GM13977 (cell line): Measurements from ENCODE around the gene TMEM132A.

Experiments used
- DNase-seq: peaks from one replicate; pipeline ENCODE4 v3.0.0; 2012; ENCODE audit warnings: low spot score
- CTCF ChIP-seq: IDR thresholded peaks from 2 replicates; pipeline ENCODE4 v1.5.1; 2012; ENCODE audit warnings: mild to moderate bottlenecking, control low read depth; ENCODE audit not compliant: insufficient read depth; ENCODE audit errors: extremely low read depth, missing control alignments
- in situ Hi-C: fragments of 300-500 bp; cut with MboI; formaldehyde crosslinking; loops from one replicate; pipeline ENCODE4 v1.12.0; 2022; ENCODE audit warnings: low sequenced_read_pairs, low pct_unique_long_range_greater_than_20kb, mixed read lengths, inconsistent platforms; ENCODE audit not compliant: unreplicated experiment

The TMEM132A gene

DNA sequence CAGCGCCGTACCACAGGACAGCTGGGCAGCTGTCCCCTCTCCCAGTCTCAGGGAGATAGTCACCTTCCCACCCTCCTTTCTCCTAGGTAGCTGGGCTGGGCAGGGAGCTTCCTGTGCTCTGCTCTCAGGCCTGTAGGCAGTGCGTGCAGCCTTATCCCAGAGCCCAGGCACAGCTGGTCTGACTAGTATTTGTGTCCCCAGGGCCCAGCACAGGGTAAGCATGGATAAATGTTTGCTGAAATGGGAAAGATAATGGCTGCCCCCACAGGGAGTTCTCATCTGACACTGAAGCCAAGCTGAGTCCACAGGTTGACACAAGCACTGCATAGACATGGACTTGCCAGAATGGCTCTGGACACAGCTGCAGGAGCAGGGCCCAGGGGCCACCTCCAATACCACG lies 18.0 kb downstream of the TMEM132A start:
- DNase-seq: no peak
- in situ Hi-C loops: no loop called here
- TF ChIP-seq CTCF: no peak

DNA sequence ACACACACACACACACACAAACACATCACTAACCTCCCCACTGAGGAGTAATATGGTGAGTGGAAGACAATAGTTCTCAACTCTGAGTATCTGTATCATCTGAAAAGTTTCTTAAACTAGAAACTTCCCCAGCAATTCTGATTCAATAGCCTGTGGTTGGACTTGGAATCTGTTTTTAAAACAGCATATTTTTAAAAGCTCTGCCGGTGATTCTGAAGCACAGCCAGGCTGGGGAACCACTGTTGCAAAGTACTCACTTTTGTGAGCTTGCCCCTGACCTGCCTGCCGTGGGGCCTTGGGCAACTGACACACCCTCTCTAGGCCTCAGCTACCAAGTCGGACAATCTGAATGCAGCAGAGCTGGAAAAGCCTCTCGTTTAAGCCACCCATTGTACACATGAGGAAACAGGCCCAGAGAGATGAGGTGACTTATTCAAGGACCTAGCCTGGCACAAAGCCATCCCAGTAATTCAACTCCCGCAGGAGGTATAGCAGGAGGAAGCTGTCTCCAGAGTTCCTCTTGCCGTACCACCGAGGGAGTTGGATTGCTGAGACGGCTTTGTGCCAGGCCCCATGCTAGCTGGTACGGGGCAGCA lies 18.8 kb downstream of the TMEM132A start:
- TF ChIP-seq CTCF: no peak
- in situ Hi-C loops: no loop called here
- DNase-seq: no peak

DNA sequence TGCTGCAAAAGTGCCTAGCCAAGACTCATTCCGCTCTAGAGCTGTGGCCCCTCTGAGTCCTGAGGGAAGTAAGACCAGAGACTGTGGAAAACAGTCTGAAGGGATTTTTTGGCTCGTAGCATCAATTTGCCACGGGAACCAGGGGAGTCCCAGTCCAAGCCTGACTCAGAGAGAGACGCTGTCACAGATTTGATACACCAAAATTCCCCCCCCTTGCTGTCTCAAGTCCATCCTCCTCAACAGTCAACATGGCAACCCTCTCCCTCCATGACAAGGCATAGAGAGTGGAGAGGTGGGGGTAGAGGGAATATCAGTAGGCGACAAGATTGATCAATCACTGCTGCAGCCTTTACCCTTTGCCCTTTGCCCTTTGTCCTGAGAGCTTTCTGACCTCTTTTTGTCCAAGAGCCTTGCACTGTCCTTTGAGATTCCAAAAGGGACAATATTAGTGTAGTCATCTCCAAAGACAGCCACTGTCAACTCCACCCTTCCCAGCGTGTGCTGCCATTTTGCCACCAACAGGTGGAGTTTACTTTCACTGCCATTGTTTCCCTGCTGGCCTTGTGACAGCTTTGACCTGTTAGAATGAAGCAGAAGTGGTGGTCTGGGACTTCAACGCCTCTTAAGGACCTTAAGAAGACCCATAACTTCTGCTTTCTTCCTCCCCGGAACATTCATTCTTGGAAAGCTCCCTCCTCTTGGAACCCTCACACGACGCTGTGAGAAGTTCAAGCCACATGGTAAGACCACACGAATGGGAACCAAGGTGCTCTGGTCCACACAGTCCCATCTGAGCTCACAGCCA lies 20.4 kb downstream of the TMEM132A start:
- in situ Hi-C loops: no loop called here
- DNase-seq: no peak
- TF ChIP-seq CTCF: peak; percentile 37

- no peak for DNase-seq
- TF ChIP-seq CTCF: no peak
- in situ Hi-C loops: no loop called here
These were observed 21.0 kb downstream of the TMEM132A start for GRCh38 chr11:60945295-60945667.

DNA sequence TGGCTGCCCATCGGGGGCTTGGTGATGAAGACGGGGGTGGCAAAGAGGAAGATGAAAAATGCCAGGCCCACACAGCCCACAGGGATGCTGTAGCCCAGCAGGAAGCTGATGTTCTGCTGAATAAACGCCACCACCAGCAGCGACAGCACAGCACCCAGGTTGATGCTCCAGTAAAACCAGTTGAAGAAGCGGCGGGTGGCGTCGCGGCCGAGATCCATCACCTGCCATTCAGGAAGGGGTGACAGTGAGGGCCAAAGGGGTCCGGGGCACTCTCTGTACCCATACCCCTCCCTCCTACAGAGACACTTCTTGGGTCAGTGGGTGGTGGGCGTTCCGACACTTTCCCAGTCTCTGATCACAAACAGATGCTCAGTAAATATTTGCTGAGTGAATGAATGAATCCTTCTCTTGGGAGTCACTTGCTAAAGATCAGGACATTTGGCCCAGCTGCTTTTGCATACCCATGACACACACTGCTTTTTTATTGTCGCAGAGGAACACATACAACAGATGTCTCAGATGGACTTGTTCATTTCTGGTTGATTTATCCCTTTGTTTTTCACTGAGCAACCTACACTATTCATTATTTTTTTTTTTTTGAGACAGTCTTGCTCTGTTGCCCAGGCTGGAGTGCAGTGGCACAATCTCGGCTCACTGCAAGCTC lies 22.5 kb downstream of the TMEM132A start:
- DNase-seq: no peak
- in situ Hi-C loops: no loop called here
- TF ChIP-seq CTCF: no peak

- no peak for TF ChIP-seq CTCF
- in situ Hi-C loops: no loop called here
- DNase-seq: no peak
These were observed 23.4 kb downstream of the TMEM132A start for GRCh38 chr11:60947700-60948099.
